ENCODE data around the gene CLCNKA.

DNA sequence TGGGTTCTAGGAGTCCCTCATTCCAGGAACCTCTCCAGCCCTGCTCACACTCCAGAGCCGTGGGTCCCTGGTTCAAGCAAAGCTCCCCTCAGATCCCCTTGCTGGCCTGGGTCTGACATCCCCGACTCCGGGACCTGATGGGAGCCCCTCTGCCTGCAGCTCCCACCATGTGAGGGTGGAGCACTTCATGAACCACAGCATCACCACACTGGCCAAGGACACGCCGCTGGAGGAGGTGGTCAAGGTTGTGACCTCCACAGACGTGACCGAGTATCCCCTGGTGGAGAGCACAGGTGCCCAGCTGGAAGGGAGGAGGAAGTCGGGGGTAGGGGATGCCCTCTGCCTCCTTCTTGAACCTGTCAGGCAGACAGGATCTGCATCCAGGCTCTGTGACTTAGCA is 9.7 kb downstream of the CLCNKA start:
- TF ChIP-seq YY1 (IDR thresholded peaks at IDR 0.05; ENCODE audit: low read depth) = no peak
- TF ChIP-seq EZH2phosphoT487 (IDR thresholded peaks at IDR 0.05; ENCODE audit: borderline replicate concordance, low read depth) = no peak
- TF ChIP-seq GABPA (IDR thresholded peaks at IDR 0.05; ENCODE audit: low read depth) = no peak
- TF ChIP-seq, protein P1, sequence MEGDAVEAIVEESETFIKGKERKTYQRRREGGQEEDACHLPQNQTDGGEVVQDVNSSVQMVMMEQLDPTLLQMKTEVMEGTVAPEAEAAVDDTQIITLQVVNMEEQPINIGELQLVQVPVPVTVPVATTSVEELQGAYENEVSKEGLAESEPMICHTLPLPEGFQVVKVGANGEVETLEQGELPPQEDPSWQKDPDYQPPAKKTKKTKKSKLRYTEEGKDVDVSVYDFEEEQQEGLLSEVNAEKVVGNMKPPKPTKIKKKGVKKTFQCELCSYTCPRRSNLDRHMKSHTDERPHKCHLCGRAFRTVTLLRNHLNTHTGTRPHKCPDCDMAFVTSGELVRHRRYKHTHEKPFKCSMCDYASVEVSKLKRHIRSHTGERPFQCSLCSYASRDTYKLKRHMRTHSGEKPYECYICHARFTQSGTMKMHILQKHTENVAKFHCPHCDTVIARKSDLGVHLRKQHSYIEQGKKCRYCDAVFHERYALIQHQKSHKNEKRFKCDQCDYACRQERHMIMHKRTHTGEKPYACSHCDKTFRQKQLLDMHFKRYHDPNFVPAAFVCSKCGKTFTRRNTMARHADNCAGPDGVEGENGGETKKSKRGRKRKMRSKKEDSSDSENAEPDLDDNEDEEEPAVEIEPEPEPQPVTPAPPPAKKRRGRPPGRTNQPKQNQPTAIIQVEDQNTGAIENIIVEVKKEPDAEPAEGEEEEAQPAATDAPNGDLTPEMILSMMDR (IDR thresholded peaks at IDR 0.05) = no peak
- TF ChIP-seq, protein P2, sequence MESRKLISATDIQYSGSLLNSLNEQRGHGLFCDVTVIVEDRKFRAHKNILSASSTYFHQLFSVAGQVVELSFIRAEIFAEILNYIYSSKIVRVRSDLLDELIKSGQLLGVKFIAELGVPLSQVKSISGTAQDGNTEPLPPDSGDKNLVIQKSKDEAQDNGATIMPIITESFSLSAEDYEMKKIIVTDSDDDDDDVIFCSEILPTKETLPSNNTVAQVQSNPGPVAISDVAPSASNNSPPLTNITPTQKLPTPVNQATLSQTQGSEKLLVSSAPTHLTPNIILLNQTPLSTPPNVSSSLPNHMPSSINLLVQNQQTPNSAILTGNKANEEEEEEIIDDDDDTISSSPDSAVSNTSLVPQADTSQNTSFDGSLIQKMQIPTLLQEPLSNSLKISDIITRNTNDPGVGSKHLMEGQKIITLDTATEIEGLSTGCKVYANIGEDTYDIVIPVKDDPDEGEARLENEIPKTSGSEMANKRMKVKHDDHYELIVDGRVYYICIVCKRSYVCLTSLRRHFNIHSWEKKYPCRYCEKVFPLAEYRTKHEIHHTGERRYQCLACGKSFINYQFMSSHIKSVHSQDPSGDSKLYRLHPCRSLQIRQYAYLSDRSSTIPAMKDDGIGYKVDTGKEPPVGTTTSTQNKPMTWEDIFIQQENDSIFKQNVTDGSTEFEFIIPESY (IDR thresholded peaks at IDR 0.05; ENCODE audit: borderline replicate concordance, low read depth) = no peak
